GM18861 (cell line): ENCODE data around the gene CFAP107.
"Not testable (repeated sequence)": the region's sequence is repeated elsewhere in the genome, so short reads cannot be mapped to it uniquely, and the experiment has no call there.

ENCODE experiments used
- ATAC-seq: cut with Tn5 transposase; IDR thresholded peaks from one replicate; pipeline ENCODE4 v1.9.1; 2021; ENCODE audit not compliant: unreplicated experiment

Gene CFAP107, protein sequence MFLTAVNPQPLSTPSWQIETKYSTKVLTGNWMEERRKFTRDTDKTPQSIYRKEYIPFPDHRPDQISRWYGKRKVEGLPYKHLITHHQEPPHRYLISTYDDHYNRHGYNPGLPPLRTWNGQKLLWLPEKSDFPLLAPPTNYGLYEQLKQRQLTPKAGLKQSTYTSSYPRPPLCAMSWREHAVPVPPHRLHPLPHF

GRCh38 chr1:12745992-12746323 lies at the start of gene CFAP107:
Gene CFAP107 (plus strand): TSS chr1:12746200. CDS start chr1:12746431, 231 bp downstream.
- ATAC-seq = no peak

GRCh38 chr1:12696658-12697057 lies 49.3 kb upstream of the CFAP107 start:
- no peak for ATAC-seq

DNA sequence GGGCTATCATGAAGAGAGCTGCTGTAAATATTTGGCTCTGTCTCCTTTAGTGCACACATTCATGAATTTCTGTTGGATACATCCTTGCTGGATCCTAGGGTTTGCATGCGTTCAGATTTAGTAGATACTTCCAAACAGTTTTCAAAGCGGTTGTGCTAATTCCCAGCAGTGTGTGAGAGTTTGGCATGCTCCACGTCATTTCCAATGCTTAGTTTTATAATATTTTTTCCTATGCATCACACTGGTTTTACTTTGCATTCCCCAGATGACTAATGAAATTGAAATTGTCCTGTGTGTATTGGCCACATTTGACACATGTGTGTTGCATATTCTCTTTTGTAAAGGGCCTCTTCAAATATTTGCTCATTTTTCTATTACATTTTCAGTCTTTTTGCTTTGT lies 48.6 kb upstream of the CFAP107 start:
- ATAC-seq = no peak

GRCh38 chr1:12703821-12704451 lies 42.1 kb upstream of the CFAP107 start:
- ATAC-seq = no peak

DNA sequence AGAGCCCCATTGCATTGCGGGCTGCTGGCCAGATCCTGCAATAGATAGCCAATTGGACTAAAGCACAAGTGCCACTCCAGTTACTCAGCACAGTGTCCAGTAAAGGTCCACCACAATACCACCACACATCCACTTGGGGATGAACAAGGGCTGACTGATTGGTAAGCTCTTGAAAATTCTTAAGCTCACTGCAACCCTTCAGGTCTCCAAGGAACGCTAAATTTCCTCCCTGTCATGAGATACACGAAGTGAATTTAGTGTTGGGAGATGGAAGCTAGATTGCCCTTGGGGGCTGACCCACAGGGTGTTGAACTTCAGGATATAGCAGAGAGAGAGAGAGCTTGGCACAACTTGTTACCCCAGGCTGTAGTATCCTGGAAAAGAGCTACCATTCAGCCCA lies 39.9 kb upstream of the CFAP107 start:
- ATAC-seq = no peak

GRCh38 chr1:12708396-12709090 lies 37.5 kb upstream of the CFAP107 start:
- ATAC-seq = no peak

- no peak for ATAC-seq
Observed at GRCh38 chr1:12709091-12709491, 36.9 kb upstream of the CFAP107 start.

GRCh38 chr1:12709696-12710095 lies 36.3 kb upstream of the CFAP107 start:
- ATAC-seq = no peak

DNA sequence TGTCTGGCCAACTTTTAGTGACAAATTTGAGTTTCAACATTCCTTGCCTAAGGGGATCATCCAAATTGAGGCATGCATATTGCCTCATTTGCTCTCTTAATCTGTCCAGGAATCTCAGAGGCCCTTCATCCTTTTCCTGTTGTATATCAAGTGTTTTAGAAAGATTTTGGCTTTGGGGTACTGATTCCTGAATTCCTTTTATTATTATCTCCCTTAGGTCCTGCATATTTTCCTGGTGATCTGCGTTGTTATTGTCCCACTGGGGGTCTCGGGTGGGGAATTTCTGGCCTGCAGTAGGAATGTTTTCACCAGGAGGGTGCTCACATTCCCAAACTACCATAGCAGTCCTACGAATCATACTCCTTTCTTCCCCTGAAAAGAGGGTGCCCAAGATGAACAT lies 34.5 kb upstream of the CFAP107 start:
- ATAC-seq = no peak

DNA sequence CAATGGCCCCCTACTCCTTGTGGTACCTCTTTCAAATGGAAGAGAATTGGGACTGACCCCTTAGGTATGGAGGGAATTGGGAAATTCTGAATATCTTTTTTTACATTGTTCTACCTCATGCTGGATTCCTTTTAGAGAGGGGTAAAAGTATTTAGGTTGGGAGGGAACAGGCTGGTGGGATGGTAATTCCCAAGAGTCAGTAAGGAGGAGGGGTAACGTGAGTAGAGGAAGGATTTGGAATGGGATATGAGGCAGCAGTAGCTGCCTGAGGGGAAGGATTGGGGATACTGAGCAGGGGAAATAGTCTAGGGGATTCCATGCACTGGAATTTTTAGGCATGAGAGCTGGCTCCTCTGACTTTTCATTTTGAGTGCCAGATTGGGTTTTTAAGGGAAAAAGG lies 33.9 kb upstream of the CFAP107 start:
- no peak for ATAC-seq

- no peak for ATAC-seq
Observed at GRCh38 chr1:12712929-12713328, 33.1 kb upstream of the CFAP107 start.

- not testable (repeated sequence) for ATAC-seq
Observed at GRCh38 chr1:12713651-12714050, 32.3 kb upstream of the CFAP107 start.

- no peak for ATAC-seq
Observed at GRCh38 chr1:12714710-12715475, 31.1 kb upstream of the CFAP107 start.

- ATAC-seq = no peak
Observed at GRCh38 chr1:12715896-12716437, 30.0 kb upstream of the CFAP107 start, which contains the start of gene AADACL3. Gene AADACL3 (plus strand): TSS chr1:12716110. CDS start chr1:12716177, 67 bp downstream.

DNA sequence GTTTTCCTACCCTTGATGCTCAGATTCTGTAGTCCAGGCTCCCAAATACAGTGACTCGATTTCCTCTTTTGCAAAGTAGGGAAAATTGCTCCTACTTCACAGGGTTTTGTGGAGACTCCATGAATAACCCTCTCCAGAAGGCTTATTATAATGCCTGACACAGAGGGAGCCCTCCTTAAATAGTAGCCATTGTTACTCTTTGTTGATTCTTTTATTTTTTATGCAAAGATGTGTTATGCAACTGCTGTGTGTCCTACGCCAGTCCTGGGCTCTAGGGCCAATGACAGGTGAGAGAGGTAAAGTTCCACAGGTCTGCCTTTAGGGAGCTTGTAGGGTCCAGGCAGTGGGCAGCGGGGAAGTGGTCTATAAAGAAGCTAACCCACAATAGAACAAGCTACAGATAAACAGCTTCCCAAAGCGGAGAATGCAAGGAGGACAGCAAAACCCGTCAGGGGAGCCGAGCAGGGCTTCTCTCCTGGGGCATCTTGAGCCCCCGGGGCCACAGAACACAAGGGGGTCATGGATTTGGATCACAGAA lies 28.6 kb upstream of the CFAP107 start:
- ATAC-seq = no peak

GRCh38 chr1:12722626-12723025 lies 23.4 kb upstream of the CFAP107 start:
- ATAC-seq = no peak

DNA sequence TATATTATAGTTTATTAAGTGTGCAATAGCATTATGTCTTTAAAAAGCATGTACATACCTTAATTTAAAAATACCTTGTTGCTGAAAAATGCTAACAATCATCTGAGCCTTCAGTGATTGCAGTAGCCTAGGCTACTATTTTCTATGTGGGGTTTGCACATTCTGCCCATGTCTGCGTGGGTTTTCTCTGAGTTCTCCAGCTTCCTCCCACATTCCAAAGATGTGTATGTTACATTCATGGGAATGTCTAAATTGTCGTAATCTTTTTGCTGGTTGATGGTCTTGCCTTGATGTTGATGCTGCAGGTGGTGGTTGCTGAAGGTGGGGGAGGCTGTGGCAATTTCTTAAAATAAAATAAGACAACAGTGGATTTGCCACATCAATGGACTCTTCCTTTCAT lies 17.6 kb upstream of the CFAP107 start:
- no peak for ATAC-seq

DNA sequence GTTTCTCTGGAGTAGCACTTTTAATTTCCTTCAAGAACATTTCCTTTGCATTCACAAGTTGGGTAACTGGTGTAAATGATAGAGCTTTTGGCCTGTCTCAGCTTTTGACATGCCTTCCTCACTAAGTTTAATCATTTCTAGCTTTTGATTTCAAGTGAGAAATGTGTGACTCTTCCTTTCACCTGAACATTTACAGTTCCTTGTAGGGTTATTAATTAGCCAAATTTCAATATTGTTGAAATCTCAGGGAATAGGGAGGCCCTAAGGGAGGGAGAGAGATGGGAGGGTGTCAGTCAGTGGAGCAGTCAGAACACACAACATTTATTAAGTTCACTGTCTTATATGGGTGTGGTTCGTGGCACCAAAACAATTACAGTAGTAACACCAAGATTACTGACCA lies 15.8 kb upstream of the CFAP107 start:
- ATAC-seq = no peak

GRCh38 chr1:12731084-12731483 lies 14.9 kb upstream of the CFAP107 start:
- not testable (repeated sequence) for ATAC-seq

DNA sequence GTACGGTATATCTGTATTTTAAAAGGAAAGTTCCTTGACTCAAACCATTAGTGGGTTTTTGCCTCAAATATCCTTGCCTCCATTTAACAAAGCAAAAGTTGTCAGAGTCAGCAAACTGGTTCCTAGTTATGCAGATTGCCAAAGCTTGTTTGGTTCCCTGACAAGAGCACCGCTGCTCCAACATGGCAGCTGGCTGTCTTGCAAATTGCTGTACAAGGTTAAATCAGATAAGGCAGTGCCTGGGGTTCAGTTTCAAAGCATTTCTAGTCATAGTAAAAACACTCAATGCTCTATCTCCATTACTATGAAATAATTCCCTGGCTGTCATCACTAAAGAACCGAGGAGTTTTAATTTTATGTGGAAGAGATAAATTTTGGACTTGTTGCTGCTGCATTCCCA lies 11.3 kb upstream of the CFAP107 start:
- no peak for ATAC-seq

DNA sequence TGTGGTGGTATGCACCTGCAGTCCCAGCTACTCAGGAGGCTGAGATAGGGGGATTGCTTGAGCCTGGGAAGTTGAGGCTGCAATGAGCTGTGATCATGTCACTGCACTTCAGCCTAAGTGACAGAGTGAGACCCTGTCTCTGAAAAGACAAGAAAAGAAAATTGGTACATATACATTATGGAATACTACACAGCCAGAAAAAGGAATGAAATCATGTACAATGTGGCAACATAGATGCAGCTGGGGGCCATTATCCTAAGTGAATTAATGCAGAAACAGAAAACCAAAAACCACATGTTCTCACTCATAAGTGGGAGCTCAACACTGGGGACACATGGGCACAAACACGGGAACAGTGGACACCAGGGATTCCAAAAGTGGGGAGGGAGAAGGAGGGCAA lies 7.1 kb upstream of the CFAP107 start:
- ATAC-seq = no peak
